Activated CD4-positive, CD25-positive, alpha-beta regulatory T cell treated with anti-CD3 and anti-CD28 coated beads, Interleukin-2, amount 50 U/mL, for 16 hours (primary cell): ENCODE data around the gene KRTAP10-10.
"Not testable (repeated sequence)": the region's sequence is repeated elsewhere in the genome, so short reads cannot be mapped to it uniquely, and the experiment has no call there.

Experiments
- DNase-seq: peaks from one replicate; pipeline ENCODE4 v3.0.0-alpha.2; 2020; ENCODE audit warnings: low read depth, low spot score

KRTAP10-10 gene

GRCh38 chr21:44637018-44637850, at the start of gene KRTAP10-10:
Gene KRTAP10-10 (plus strand): TSS chr21:44637356. CDS start chr21:44637418, 62 bp downstream.
- DNase-seq = no peak

GRCh38 chr21:44589094-44589493, 48.1 kb upstream of the KRTAP10-10 start:
- DNase-seq = no peak

GRCh38 chr21:44589586-44590305, 47.4 kb upstream of the KRTAP10-10 start:
- no peak for DNase-seq

- no peak for DNase-seq
Observed at GRCh38 chr21:44590311-44590721, 46.8 kb upstream of the KRTAP10-10 start.

- not testable (repeated sequence) for DNase-seq
Observed at GRCh38 chr21:44590897-44591800, 46.0 kb upstream of the KRTAP10-10 start.

- not testable (repeated sequence) for DNase-seq
Observed at GRCh38 chr21:44591801-44592130, 45.4 kb upstream of the KRTAP10-10 start.

GRCh38 chr21:44592446-44593311, 44.5 kb upstream of the KRTAP10-10 start, which contains the start of gene KRTAP10-6:
Gene KRTAP10-6 (minus strand): TSS chr21:44592505. CDS start chr21:44592484, 21 bp downstream.
- DNase-seq = no peak

GRCh38 chr21:44593598-44594405, 43.4 kb upstream of the KRTAP10-10 start:
- no peak for DNase-seq

- no peak for DNase-seq
Observed at GRCh38 chr21:44594406-44594916, 42.7 kb upstream of the KRTAP10-10 start.

- no peak for DNase-seq
Observed at GRCh38 chr21:44595524-44595923, 41.6 kb upstream of the KRTAP10-10 start.

- no peak for DNase-seq
Observed at GRCh38 chr21:44596068-44596725, 41.0 kb upstream of the KRTAP10-10 start.

- DNase-seq = no peak
Observed at GRCh38 chr21:44598061-44598460, 39.1 kb upstream of the KRTAP10-10 start.

- no peak for DNase-seq
Observed at GRCh38 chr21:44599264-44600029, 37.7 kb upstream of the KRTAP10-10 start.

GRCh38 chr21:44600118-44600978, 36.8 kb upstream of the KRTAP10-10 start, which contains the start of gene KRTAP10-7:
Gene KRTAP10-7 (plus strand): TSS chr21:44600597. CDS start chr21:44600622, 25 bp downstream.
- DNase-seq = not testable (repeated sequence)

- DNase-seq = not testable (repeated sequence)
Observed at GRCh38 chr21:44601091-44601490, 36.1 kb upstream of the KRTAP10-10 start.

GRCh38 chr21:44601596-44602462, 35.3 kb upstream of the KRTAP10-10 start:
- DNase-seq = no peak
